HPDE6-E6E7 (cell line): ENCODE measurements around the gene FAM72A.
"Not testable (repeated sequence)": the region's sequence is repeated elsewhere in the genome, so short reads cannot be mapped to it uniquely, and the experiment has no call there.

Experiments
- DNase-seq: peaks from one replicate; pipeline ENCODE4 v3.0.0; 2011; ENCODE audit warnings: missing footprints; ENCODE audit errors: extremely low spot score

The FAM72A gene

GRCh38 chr1:206202789-206203363, at the start of gene FAM72A:
Gene FAM72A, minus strand, starts transcription at chr1:206202839. Its CDS starts 814 bp downstream, at chr1:206202025.
- not testable (repeated sequence) for DNase-seq

GRCh38 chr1:206250953-206251681, 48.5 kb upstream of the FAM72A start:
- DNase-seq: not testable (repeated sequence)

- DNase-seq: not testable (repeated sequence)
Measured at GRCh38 chr1:206246129-206246886, 43.7 kb upstream of the FAM72A start.

- not testable (repeated sequence) for DNase-seq
Measured at GRCh38 chr1:206245479-206245878, 42.8 kb upstream of the FAM72A start.

- DNase-seq: not testable (repeated sequence)
Measured at GRCh38 chr1:206243335-206243734, 40.7 kb upstream of the FAM72A start.

GRCh38 chr1:206240288-206240687, 37.6 kb upstream of the FAM72A start:
- not testable (repeated sequence) for DNase-seq

GRCh38 chr1:206235190-206235589, 32.6 kb upstream of the FAM72A start:
- not testable (repeated sequence) for DNase-seq

GRCh38 chr1:206234189-206234916, 31.7 kb upstream of the FAM72A start:
- not testable (repeated sequence) for DNase-seq

GRCh38 chr1:206232970-206233645, 30.5 kb upstream of the FAM72A start:
- not testable (repeated sequence) for DNase-seq

GRCh38 chr1:206231989-206232388, 29.4 kb upstream of the FAM72A start:
- not testable (repeated sequence) for DNase-seq

- not testable (repeated sequence) for DNase-seq
Measured at GRCh38 chr1:206229286-206229685, 26.6 kb upstream of the FAM72A start.

- not testable (repeated sequence) for DNase-seq
Measured at GRCh38 chr1:206226886-206227285, 24.2 kb upstream of the FAM72A start.

- not testable (repeated sequence) for DNase-seq
Measured at GRCh38 chr1:206225386-206225785, 22.7 kb upstream of the FAM72A start.

- not testable (repeated sequence) for DNase-seq
Measured at GRCh38 chr1:206224190-206224776, 21.6 kb upstream of the FAM72A start.

GRCh38 chr1:206221585-206221984, 18.9 kb upstream of the FAM72A start:
- DNase-seq: not testable (repeated sequence)

- not testable (repeated sequence) for DNase-seq
Measured at GRCh38 chr1:206220332-206221000, 17.8 kb upstream of the FAM72A start.

- not testable (repeated sequence) for DNase-seq
Measured at GRCh38 chr1:206219514-206220331, 17.1 kb upstream of the FAM72A start.

GRCh38 chr1:206218765-206219164, 16.1 kb upstream of the FAM72A start:
- DNase-seq: not testable (repeated sequence)

- not testable (repeated sequence) for DNase-seq
Measured at GRCh38 chr1:206218285-206218684, 15.6 kb upstream of the FAM72A start.
